Measurements from ENCODE around the gene NACAD.

NACAD gene

DNA sequence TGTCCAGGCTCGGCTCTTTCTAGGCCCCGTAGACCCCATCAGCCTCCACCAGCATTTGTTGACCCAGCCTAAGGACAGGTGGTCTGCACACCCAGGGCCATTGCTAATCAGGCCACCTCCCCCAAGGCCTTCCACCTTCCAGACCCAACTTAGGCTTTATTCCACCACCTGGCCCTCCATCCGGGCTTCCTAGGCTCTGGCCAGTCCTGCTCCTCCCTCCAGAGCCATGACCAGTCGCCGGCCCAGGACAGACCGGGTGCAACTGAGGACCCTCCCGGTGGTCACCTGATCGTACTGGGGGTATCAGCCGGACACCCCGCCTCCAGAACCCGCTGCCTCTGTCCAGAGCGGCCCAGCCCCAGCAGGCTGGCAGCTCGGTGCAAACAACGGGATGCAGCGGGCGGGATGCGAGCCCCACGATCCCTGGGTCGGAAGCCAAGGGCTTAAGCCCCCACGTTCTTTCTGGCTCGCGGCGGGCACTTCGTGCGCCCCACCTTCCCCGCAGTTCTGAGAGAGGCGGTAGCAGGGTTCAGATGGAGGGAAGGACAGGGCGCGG lies 545 bp downstream of the NACAD start:
- H3K4me3 Mint-ChIP-seq: peak overlapping the region; percentile 24
- no peaks in the 10 kb centered on the region for H3K9me3 Mint-ChIP-seq
- ATAC-seq (no peak), DNase-seq (no peak)
- H3K27me3 Mint-ChIP-seq: peaks cover 5% of the 10 kb centered on the region
- no peaks in the 10 kb centered on the region for H3K36me3 Mint-ChIP-seq (ENCODE audit: low read depth)
- H3K27ac Mint-ChIP-seq: no peak overlapping the region
- peaks cover 5% of the 10 kb centered on the region for H3K4me1 Mint-ChIP-seq

DNA sequence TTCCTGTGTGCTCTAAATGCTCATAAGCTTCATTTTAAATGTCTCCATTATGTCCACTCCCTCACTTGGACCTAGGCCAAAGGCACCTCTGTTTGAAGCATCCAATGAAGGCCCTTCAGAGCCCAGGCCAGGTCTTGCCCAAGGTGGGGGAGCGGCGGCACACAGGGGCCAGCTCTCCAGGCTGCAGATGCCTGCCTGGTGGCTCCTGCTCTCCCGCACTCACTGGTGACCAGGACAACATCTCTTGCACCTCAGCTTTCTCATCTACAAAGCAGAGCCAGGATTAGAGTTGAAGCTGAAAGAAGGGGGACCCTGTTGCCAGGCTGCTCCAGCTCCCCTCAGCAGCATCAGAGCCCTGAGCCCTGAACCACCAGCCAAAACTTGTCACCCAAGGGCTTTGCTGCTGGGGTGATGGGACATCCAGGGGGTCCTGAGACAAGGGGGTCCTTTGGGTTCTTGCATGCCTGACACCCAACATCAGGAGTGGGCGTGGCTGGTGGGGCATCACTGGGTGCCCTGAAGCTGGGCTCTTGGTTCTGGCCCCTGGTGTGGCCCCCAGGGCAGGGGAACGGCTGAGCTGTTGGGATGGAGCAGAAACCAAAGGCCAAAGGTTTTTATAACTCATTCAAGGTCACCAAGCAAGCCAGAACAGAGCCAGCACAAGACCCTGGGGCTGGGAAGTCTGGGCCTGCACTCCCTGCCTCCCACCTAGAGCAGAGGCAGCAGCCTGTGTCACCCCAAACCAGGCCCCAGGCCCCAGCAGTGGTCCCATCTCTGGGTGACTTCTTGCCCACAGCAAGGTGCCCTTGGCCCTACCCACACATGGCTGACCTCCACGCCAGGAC lies 1.2 kb downstream of the NACAD start:
- Mint-ChIP-seq H3K27ac (no peak overlapping the region), H3K36me3 (ENCODE audit: low read depth) (no peaks in the 10 kb centered on the region), H3K9me3 (no peaks in the 10 kb centered on the region), H3K27me3 (peaks cover 5% of the 10 kb centered on the region), H3K4me1 (peaks cover 5% of the 10 kb centered on the region), H3K4me3 (peak overlapping the region; percentile 24)
- no peak for ATAC-seq
- DNase-seq: no peak

- Mint-ChIP-seq H3K4me1 (peaks cover 5% of the 10 kb centered on the region), H3K27ac (no peak overlapping the region), H3K36me3 (ENCODE audit: low read depth) (no peaks in the 10 kb centered on the region), H3K27me3 (peaks cover 5% of the 10 kb centered on the region), H3K4me3 (no peak overlapping the region), H3K9me3 (no peaks in the 10 kb centered on the region)
- DNase-seq (no peak), ATAC-seq (no peak)
These were observed 2.3 kb downstream of the NACAD start for GRCh38 chr7:45086331-45087065.

- no peak overlapping the region for H3K4me3 Mint-ChIP-seq
- no peak overlapping the region for H3K27ac Mint-ChIP-seq
- H3K4me1 Mint-ChIP-seq: peaks cover 5% of the 10 kb centered on the region
- H3K36me3 Mint-ChIP-seq (ENCODE audit: low read depth): no peaks in the 10 kb centered on the region
- ATAC-seq (no peak), DNase-seq (no peak)
- no peaks in the 10 kb centered on the region for H3K9me3 Mint-ChIP-seq
- H3K27me3 Mint-ChIP-seq: peaks cover 5% of the 10 kb centered on the region
These were observed 3.1 kb downstream of the NACAD start for GRCh38 chr7:45085619-45086200.

- Mint-ChIP-seq H3K4me3 (no peak overlapping the region), H3K36me3 (ENCODE audit: low read depth) (no peaks in the 10 kb centered on the region), H3K27ac (no peak overlapping the region), H3K4me1 (peaks cover 5% of the 10 kb centered on the region), H3K9me3 (no peaks in the 10 kb centered on the region), H3K27me3 (peaks cover 3% of the 10 kb centered on the region)
- DNase-seq (no peak), ATAC-seq (no peak)
These were observed 3.7 kb downstream of the NACAD start for GRCh38 chr7:45084901-45085618.

DNA sequence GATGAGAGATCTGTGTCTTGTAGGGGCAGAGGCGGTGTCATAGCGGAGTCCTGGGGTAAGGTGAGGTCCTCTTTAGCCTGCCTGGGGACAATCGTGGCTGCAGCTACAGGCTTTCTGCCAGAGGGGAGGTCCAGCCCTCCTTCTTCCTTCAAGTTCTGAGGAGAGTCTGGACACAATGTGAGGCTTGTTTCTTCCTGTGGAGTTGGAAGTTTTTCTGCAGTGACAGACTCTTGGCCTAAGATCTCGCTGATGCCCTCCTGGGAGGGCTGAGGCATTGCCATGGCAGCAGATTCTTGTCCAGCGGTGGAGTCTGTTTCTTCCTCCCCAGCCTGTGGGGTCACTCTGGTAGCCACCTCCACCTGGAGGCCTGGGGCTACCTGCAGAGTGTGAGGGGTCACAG lies 4.4 kb downstream of the NACAD start:
- no peaks in the 10 kb centered on the region for H3K36me3 Mint-ChIP-seq (ENCODE audit: low read depth)
- no peak overlapping the region for H3K27ac Mint-ChIP-seq
- ATAC-seq: no peak
- no peaks in the 10 kb centered on the region for H3K9me3 Mint-ChIP-seq
- peaks cover under 1% of the 10 kb centered on the region for H3K27me3 Mint-ChIP-seq
- H3K4me1 Mint-ChIP-seq: peaks cover 2% of the 10 kb centered on the region
- DNase-seq: no peak
- no peak overlapping the region for H3K4me3 Mint-ChIP-seq

DNA sequence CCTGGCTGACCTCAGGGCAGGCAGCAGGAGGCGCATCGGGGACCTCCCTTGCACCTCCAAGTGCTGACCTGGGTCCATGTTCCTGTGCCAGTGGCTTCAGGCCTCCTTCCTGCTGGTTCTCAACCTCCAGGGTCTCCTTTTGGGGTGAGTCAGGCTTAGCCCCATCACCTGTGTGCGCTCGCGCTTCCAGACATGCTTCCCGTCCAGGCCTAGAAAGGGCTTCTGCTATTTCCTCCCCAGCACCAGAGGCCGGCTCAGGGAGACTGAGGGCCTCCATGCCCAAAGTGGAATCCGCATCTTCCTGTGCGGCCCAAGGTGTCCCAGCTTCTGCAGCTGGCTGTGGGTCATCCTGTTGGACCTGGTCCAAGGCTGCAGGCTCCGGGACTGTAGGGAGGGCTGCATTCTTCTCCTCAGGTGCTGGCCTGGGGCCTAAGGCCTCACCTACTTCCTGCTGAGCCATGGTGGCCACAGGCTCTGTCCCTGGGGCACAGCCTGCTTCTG lies 5.9 kb downstream of the NACAD start:
- ATAC-seq (no peak), DNase-seq (no peak)
- no peak overlapping the region for H3K27ac Mint-ChIP-seq
- H3K4me3 Mint-ChIP-seq: no peak overlapping the region
- no peaks in the 10 kb centered on the region for H3K9me3 Mint-ChIP-seq
- no peaks in the 10 kb centered on the region for H3K4me1 Mint-ChIP-seq
- no peaks in the 10 kb centered on the region for H3K27me3 Mint-ChIP-seq
- H3K36me3 Mint-ChIP-seq (ENCODE audit: low read depth): no peaks in the 10 kb centered on the region

- DNase-seq (no peak), ATAC-seq (no peak)
- no peak overlapping the region for H3K27ac Mint-ChIP-seq
- no peaks in the 10 kb centered on the region for H3K9me3 Mint-ChIP-seq
- no peaks in the 10 kb centered on the region for H3K27me3 Mint-ChIP-seq
- no peak overlapping the region for H3K4me3 Mint-ChIP-seq
- no peaks in the 10 kb centered on the region for H3K36me3 Mint-ChIP-seq (ENCODE audit: low read depth)
- no peaks in the 10 kb centered on the region for H3K4me1 Mint-ChIP-seq
These were observed 6.5 kb downstream of the NACAD start for GRCh38 chr7:45082031-45082830.

DNA sequence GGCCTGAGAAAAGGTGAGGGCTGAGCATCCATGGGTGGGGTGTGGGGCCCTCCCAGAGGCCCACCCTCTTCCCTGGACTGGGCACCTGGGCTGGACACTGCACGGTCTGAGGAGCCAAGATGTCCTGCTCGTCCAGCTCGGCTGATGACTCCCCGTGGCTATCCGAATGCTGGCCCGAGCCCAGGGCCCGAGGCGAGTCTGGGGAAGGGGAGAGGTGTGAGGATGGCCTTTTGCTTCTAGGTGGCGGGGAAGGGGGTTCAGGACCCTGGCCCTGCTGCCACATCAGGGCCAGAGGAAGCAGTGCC lies 7.1 kb downstream of the NACAD start:
- DNase-seq (no peak), ATAC-seq (no peak)
- H3K27ac Mint-ChIP-seq: no peak overlapping the region

DNA sequence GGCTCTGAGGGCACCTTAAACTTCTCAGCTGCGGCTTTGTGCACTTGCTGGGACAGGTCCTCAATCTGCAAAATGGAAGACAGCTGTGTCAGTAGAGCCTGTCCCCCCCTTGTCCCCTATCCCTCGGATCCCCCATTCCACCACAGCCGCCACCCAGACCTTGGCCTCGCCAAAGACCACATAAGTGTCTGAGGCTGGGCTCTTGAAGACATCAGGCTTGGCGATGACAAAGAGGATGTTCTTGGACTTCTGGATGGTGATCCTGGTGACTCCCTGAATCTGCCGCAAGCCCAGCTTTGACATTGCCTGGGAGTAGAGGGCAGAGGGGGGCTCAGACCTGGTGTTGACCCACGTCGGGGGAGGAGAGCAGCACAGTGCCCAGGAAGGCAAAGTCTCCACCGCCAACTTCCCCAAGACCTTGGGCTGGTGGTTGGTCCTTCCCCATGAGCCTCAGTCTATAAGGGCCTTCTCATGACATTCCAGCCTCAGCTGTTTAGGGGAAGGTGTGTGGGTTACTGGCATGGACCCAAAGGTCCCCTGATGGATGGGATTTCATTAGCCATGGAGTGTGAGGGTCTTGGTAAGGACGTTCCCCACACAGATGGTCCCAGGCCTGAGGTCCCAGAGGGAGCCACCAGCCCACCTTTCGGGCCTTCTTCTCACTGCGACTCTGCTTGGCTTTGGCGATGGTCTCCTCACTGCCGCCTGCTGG lies 7.7 kb downstream of the NACAD start:
- H3K4me1 Mint-ChIP-seq: no peaks in the 10 kb centered on the region
- no peak overlapping the region for H3K4me3 Mint-ChIP-seq
- H3K36me3 Mint-ChIP-seq (ENCODE audit: low read depth): peaks cover 2% of the 10 kb centered on the region
- no peaks in the 10 kb centered on the region for H3K27me3 Mint-ChIP-seq
- DNase-seq (no peak), ATAC-seq (no peak)
- H3K27ac Mint-ChIP-seq: no peak overlapping the region
- H3K9me3 Mint-ChIP-seq: no peaks in the 10 kb centered on the region

More for the DNA sequence above, 7.1 kb downstream of the NACAD start:
- H3K27me3 Mint-ChIP-seq: no peaks in the 10 kb centered on the region
- no peak overlapping the region for H3K4me3 Mint-ChIP-seq
- H3K9me3 Mint-ChIP-seq: no peaks in the 10 kb centered on the region
- H3K4me1 Mint-ChIP-seq: no peaks in the 10 kb centered on the region
- H3K36me3 Mint-ChIP-seq (ENCODE audit: low read depth): peaks cover 2% of the 10 kb centered on the region

GRCh38 chr7:45080265-45080957 lies 8.4 kb downstream of the NACAD start:
- H3K27ac Mint-ChIP-seq: no peak overlapping the region
- H3K27me3 Mint-ChIP-seq: no peaks in the 10 kb centered on the region

GRCh38 chr7:45078125-45078681 lies 10.6 kb downstream of the NACAD start:
- ATAC-seq: no peak
- no peak for DNase-seq
- H3K4me1 Mint-ChIP-seq: no peaks in the 10 kb centered on the region
- peak overlapping the region; percentile 65 for H3K27ac Mint-ChIP-seq
- H3K9me3 Mint-ChIP-seq: no peaks in the 10 kb centered on the region
- H3K36me3 Mint-ChIP-seq (ENCODE audit: low read depth): peaks cover 9% of the 10 kb centered on the region
- H3K4me3 Mint-ChIP-seq: no peak overlapping the region
- no peaks in the 10 kb centered on the region for H3K27me3 Mint-ChIP-seq

More at GRCh38 chr7:45080265-45080957, 8.4 kb downstream of the NACAD start:
- H3K36me3 Mint-ChIP-seq (ENCODE audit: low read depth): peaks cover 5% of the 10 kb centered on the region
- ATAC-seq (peak; percentile 30), DNase-seq (no peak)
- H3K9me3 Mint-ChIP-seq: no peaks in the 10 kb centered on the region
- H3K4me3 Mint-ChIP-seq: no peak overlapping the region
- H3K4me1 Mint-ChIP-seq: no peaks in the 10 kb centered on the region
